H7 (cell line): ENCODE results near the gene TEX261. TPM values are rescaled to one million over a fixed set of nuclear protein-coding genes. Genes with fewer than 3 reads are reported as not detected.

Source experiments
- total RNA-seq: library from RNA; depleted of rRNA; stranded (reverse); fragments of >200 nt; shearing (Covaris generic); gene quantifications from 2 replicates; pipeline ENCODE4 v1.2.3, GENCODE V29; 2014; rRNA removed

TEX261 gene
- total RNA-seq, 1 experiment from 2014 or later: 13.4 TPM

Other genes with a start within 250 kb of the TEX261 start
- 63.9 and 79.4 TPM in 2 replicates for gene ADD2, start 226.7 kb downstream of the TEX261 start, total RNA-seq
- gene FIGLA, start 204.2 kb downstream of the TEX261 start, total RNA-seq: not detected in 2 replicates
- not detected in 2 replicates for gene CLEC4F, start 174.3 kb downstream of the TEX261 start, total RNA-seq
- not detected in 2 replicates for gene CD207, start 159.1 kb downstream of the TEX261 start, total RNA-seq
- not detected in 2 replicates for gene VAX2, start 94.3 kb downstream of the TEX261 start, total RNA-seq
- 0.14 TPM in 1 of 2 replicates, not detected in the other for gene ATP6V1B1, start 59.0 kb downstream of the TEX261 start, total RNA-seq
- not detected in 2 replicates for gene ANKRD53, start 16.2 kb downstream of the TEX261 start, total RNA-seq
- gene NAGK, start 73.8 kb upstream of the TEX261 start, total RNA-seq: 40.9 and 51.7 TPM in 2 replicates
- gene MCEE, start 135.4 kb upstream of the TEX261 start, total RNA-seq: 11.2 and 18.4 TPM in 2 replicates
- gene MPHOSPH10, start 135.8 kb upstream of the TEX261 start, total RNA-seq: 12.5 and 17.9 TPM in 2 replicates
- 3.7 and 5.7 TPM in 2 replicates for gene PAIP2B, start 232.2 kb upstream of the TEX261 start, total RNA-seq